ENCODE data around the gene AKR1C2.
"Not testable (repeated sequence)": the region's sequence is repeated elsewhere in the genome, so short reads cannot be mapped to it uniquely, and the experiment has no call there.

GRCh38 chr10:5032444-5032843 lies 28.8 kb upstream of the AKR1C2 start:
- TF ChIP-seq, protein P1, sequence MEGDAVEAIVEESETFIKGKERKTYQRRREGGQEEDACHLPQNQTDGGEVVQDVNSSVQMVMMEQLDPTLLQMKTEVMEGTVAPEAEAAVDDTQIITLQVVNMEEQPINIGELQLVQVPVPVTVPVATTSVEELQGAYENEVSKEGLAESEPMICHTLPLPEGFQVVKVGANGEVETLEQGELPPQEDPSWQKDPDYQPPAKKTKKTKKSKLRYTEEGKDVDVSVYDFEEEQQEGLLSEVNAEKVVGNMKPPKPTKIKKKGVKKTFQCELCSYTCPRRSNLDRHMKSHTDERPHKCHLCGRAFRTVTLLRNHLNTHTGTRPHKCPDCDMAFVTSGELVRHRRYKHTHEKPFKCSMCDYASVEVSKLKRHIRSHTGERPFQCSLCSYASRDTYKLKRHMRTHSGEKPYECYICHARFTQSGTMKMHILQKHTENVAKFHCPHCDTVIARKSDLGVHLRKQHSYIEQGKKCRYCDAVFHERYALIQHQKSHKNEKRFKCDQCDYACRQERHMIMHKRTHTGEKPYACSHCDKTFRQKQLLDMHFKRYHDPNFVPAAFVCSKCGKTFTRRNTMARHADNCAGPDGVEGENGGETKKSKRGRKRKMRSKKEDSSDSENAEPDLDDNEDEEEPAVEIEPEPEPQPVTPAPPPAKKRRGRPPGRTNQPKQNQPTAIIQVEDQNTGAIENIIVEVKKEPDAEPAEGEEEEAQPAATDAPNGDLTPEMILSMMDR (IDR thresholded peaks at IDR 0.05): not testable (repeated sequence)
- TF ChIP-seq POLR2A (IDR thresholded peaks at IDR 0.05): not testable (repeated sequence)
